SK-N-SH treated with all-trans-retinoic acid at 6 μM for 48 hours (cell line): ENCODE data around the gene FHIT.

ENCODE experiments used
- OSR1 ChIP-seq: fragments of 250-450 bp; sonication (Bioruptor Pico); IDR thresholded peaks from 2 replicates; pipeline ENCODE4 v1.8.0; 2022; ENCODE audit warnings: moderate library complexity, mild to moderate bottlenecking, inconsistent platforms
- POU6F1 ChIP-seq: fragments of 250-450 bp; sonication (Bioruptor Pico); IDR thresholded peaks from 2 replicates; pipeline ENCODE4 v1.8.0; 2021; ENCODE audit warnings: low read depth, mild to moderate bottlenecking, moderate library complexity, borderline replicate concordance
- TSHZ2 ChIP-seq: fragments of 250-450 bp; sonication (Bioruptor Pico); IDR thresholded peaks from 2 replicates; pipeline ENCODE4 v1.5.0; 2020; ENCODE audit warnings: mild to moderate bottlenecking, moderate library complexity
- ZFP3 ChIP-seq: fragments of 250-450 bp; sonication (Bioruptor Pico); IDR thresholded peaks from 2 replicates; pipeline ENCODE4 v1.5.0; 2020; ENCODE audit warnings: mild to moderate bottlenecking, moderate library complexity
- ZFP30 ChIP-seq: fragments of 450-650 bp; formaldehyde crosslinking; IDR thresholded peaks from 2 replicates; pipeline ENCODE4 v1.5.0; 2022; ENCODE audit warnings: mild to moderate bottlenecking, moderate library complexity

GRCh38 chr3:59938828-59939227, 1312.4 kb downstream of the FHIT start:
- TF ChIP-seq TSHZ2 (no peak), POU6F1 (CRISPR knock-in tag) (no peak), OSR1 (no peak), ZFP30 (CRISPR knock-in tag) (no peak), ZFP3 (CRISPR knock-in tag) (no peak)
